ENCODE data around the gene BTBD17.

Gene BTBD17

DNA sequence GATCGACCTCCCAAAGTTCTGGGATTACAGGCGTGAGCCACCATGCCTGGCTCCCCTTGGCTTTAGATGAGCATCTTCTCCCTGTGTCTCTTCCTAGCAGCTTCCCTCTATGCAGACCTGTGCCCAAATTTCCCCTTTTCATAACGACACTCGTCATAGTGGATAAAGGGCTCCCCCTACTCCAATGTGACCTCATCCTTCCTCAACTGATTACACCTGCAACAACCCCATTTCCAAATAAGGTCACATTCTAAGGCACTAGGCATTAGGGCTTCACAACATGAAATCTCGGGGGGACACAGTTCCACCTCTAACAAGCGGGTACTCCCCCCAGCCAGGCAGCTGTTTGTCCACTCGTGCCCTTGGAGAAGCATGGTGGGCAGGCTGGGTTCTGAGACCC is 25.4 kb downstream of the BTBD17 start:
- no peak for DNase-seq (ENCODE audit: low read depth in 2 of 2)

DNA sequence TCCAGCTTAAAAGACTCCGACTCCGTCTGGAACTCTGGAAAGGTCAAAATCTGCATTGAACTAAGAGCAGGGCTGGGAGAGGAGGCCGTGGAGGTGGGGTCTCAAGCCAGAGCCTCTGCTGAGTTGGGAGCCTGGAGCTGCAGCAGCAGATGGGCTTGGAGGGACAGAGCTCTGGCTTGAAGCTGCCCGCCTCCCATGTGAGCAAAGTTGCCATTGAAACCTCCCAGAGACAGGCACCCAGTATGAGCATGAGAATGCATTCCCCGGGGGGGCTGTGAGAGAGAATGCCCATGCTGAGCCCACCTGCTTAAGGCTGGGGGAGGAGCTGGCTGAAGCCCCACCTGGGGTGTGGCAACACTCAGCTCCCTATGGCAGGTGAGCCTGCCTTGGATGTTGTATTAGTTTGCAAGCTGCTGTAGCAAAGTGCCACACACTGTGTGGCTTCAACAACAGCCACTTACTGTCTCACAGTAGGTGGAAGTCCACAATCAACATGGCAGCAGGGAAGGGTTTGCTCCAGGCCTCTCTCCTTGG is 26.1 kb downstream of the BTBD17 start:
- no peak for DNase-seq (ENCODE audit: low read depth in 2 of 2)

- DNase-seq (ENCODE audit: low read depth in 2 of 2), result no peak
Measured at GRCh38 chr17:74334393-74335039, 27.2 kb downstream of the BTBD17 start.

DNA sequence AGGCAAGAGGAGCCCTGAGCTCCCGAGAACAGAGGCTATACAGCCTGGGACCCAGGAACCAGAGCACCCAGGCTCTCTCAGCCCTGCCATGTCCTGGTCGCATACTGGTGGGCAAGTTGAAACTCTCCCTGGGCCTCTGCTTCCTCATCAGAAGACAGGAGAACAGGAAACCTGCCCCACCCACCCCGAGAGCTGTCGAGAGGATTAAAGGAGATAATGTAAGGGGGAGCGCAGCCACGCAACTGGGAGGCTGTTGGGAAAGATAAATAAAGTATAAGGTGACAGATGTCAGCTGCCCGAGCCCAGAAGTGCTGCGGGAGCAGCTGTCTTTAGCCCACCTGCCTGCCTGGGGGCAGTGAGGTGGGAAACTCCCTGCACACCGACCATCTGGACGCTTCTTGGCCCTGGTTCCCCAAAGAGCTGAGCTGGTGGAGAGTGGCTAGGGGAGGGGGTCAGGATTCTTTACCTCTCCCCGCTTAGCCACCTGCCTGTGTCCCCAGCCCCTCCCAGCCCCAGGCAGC is 28.8 kb downstream of the BTBD17 start:
- DNase-seq (ENCODE audit: low read depth in 2 of 2), result no peak

GRCh38 chr17:74332017-74332650 is 29.5 kb downstream of the BTBD17 start:
- DNase-seq (ENCODE audit: low read depth in 2 of 2), result no peak

- DNase-seq (ENCODE audit: low read depth in 2 of 2), result no peak
Measured at GRCh38 chr17:74330446-74330845, 31.2 kb downstream of the BTBD17 start.

GRCh38 chr17:74329378-74329777 is 32.3 kb downstream of the BTBD17 start:
- DNase-seq (ENCODE audit: low read depth in 2 of 2), result no peak

DNA sequence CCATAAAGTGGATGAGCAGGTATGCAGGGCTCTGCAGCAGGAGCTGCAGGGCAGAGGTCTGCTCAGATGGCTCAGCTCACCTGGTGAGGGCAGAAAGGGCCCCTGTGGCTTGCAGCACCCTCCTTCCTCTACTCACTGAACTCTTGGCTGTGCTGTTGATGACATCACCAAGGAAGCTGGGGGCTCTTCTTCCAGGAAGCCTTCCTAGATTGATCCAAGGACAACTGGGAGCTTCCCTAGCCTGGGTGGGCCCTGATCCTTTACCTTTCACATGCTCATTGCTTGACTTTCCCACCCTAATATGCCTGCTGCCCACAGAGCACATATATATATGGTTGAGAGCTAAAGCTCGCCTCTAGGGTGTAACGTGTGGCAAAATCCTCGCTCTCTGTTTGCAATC is 33.2 kb downstream of the BTBD17 start:
- DNase-seq (ENCODE audit: low read depth in 2 of 2), result no peak

GRCh38 chr17:74326506-74326905 is 35.2 kb downstream of the BTBD17 start:
- DNase-seq (ENCODE audit: low read depth in 2 of 2), result no peak

- peak; percentile 48 to 54 for DNase-seq (ENCODE audit: low read depth in 2 of 2)
Measured at GRCh38 chr17:74325743-74326379, 35.8 kb downstream of the BTBD17 start, which contains the start of gene KIF19. Gene KIF19, plus strand, starts transcription at chr17:74326226. Its CDS starts 124 bp downstream, at chr17:74326350.

GRCh38 chr17:74325376-74325742 is 36.3 kb downstream of the BTBD17 start:
- DNase-seq (ENCODE audit: low read depth in 2 of 2), result no peak

DNA sequence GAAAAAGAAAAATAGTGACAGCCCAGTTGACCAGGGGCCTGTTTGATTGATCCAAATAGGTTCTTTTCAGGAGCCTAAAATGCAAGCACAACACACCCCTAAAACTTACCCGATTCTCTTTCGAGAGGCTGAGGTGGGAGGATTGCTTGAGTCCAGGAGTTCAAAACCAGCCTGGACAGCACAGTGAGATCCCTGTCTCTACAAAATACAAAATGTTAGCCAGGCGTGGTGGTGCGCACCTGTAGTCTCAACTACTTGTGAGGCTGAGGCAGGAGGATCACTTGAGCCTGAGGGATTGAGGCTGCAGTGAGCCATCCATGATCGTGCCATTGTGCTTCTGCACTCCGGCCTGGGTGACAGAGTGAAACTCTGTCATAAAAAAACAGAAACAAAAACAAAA is 37.1 kb downstream of the BTBD17 start:
- DNase-seq (ENCODE audit: low read depth in 2 of 2), result no peak

DNA sequence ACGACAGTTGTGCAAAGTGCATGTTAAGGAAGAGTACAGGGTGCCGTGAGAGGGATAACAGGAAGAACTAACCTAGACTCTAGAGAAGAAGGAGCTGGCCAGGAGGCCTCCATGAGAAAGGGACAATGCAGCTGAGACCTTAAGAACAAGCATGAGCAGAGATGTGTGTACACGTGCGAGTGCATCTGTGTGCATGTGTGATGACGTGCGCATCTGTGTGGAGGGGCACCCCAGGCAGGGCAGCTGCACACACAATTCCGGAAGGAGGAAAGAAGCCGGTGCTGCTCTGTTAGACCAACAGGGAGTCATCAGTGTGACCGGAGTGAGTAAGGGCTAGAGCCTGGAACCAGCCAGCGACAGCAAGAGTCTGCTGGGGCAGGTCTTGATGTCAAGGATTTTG is 43.3 kb downstream of the BTBD17 start:
- DNase-seq (ENCODE audit: low read depth in 2 of 2), result no peak

- no peak for DNase-seq (ENCODE audit: low read depth in 2 of 2)
Measured at GRCh38 chr17:74317071-74317470, 44.6 kb downstream of the BTBD17 start.

DNA sequence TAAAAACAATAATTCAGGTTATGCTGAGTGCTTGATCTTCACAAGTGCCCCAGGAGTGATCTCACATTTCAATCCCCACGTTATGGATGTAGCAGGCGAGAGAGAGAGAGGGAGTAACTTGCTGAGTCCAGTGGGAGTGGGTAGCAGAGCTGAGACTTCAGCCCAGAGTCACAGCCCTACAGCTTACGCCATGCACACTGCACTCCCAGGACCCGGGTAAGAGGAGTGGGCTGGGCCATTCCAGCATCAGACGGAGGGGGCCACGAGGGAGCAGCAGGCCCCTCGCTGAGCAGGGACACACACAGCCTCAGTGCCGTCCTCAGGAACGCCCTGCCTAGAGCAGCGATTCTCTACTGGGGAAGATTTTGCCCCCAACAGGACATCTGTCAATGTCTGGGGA is 45.4 kb downstream of the BTBD17 start:
- no peak for DNase-seq (ENCODE audit: low read depth in 2 of 2)

- DNase-seq (ENCODE audit: low read depth in 2 of 2), result no peak
Measured at GRCh38 chr17:74314877-74315276, 46.8 kb downstream of the BTBD17 start.

- no peak for DNase-seq (ENCODE audit: low read depth in 2 of 2)
Measured at GRCh38 chr17:74309902-74310301, 51.8 kb downstream of the BTBD17 start.

DNA sequence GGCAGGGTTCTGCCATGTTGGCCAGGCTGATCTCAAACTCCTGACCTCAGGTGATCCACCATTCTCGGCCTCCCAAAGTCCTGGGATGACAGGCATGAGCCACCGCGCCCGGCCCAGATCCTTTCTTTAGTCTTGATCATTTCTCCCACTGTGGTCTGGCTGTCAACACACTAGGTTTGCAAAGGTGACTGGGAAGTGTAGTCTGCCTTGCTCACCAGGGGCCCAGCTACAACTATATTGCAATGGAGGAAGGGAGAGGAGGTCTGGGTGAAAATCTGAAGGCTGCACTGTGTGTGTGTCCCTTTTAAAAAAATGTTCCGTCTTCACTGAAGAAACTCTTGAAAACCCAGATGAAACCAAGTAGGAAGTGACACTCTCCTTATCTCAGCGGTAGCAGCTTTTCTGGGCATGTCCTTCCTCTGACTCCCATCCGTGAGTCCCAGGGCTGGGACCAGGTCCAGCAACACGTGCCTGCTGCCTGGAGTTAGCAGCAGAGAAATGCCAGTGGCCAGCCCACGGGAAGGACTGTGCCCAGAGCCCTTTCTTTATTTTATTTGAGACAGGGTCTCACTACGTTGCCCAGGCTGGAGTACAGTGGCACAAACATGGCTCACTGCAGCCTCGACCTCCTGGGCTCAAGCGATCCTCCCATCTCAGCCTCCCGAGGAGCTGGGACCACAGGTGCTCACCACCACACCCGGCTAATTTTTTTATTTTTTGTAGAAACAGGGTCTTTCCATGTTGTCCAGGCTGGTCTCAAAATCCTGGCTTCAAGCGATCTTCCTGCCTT is 53.5 kb downstream of the BTBD17 start:
- no peak for DNase-seq (ENCODE audit: low read depth in 2 of 2)
